ENCODE measurements around the gene GCA.

Gene GCA

GRCh38 chr2:162379719-162380580 is 36.0 kb downstream of the GCA start:
- H3K36me3 ChIP-seq (ENCODE audit: insufficient read depth, insufficient read length, low read length) = no peaks in the 10 kb centered on the region
- TF ChIP-seq YY1 (IDR thresholded peaks at IDR 0.05; ENCODE audit: insufficient read depth, insufficient read length) (no peak), ZNF274 (IDR thresholded peaks at IDR 0.05; ENCODE audit: low read depth, low read length) (no peak), SUZ12 (IDR thresholded peaks at IDR 0.05; ENCODE audit: extremely low read depth, insufficient read depth, insufficient read length) (no peak)
- H3K4me1 ChIP-seq (ENCODE audit: insufficient read depth, insufficient read length) = no peaks in the 10 kb centered on the region
- DNase-seq (ENCODE audit: low read depth, low spot score) = no peak
- no peak overlapping the region for H3K4me3 ChIP-seq (ENCODE audit: insufficient read length, low read depth)
- H3K9ac ChIP-seq (ENCODE audit: insufficient read length, low read depth) = no peak overlapping the region
- H3K9me3 ChIP-seq (ENCODE audit: insufficient read depth, low read length) = no peaks in the 10 kb centered on the region
- H3K27me3 ChIP-seq (ENCODE audit: insufficient read depth, insufficient read length) = no peaks in the 10 kb centered on the region

- Histone ChIP-seq H3K27me3 (ENCODE audit: insufficient read depth, insufficient read length) (no peaks in the 10 kb centered on the region), H3K9me3 (ENCODE audit: insufficient read depth, low read length) (no peaks in the 10 kb centered on the region), H3K36me3 (ENCODE audit: insufficient read depth, insufficient read length, low read length) (no peaks in the 10 kb centered on the region), H3K4me3 (ENCODE audit: insufficient read length, low read depth) (no peak overlapping the region), H3K9ac (ENCODE audit: insufficient read length, low read depth) (no peak overlapping the region), H3K4me1 (ENCODE audit: insufficient read depth, insufficient read length) (no peaks in the 10 kb centered on the region)
- no peak for TF ChIP-seq SUZ12 (IDR thresholded peaks at IDR 0.05; ENCODE audit: extremely low read depth, insufficient read depth, insufficient read length)
- TF ChIP-seq ZNF274 (IDR thresholded peaks at IDR 0.05; ENCODE audit: low read depth, low read length) = no peak
- TF ChIP-seq YY1 (IDR thresholded peaks at IDR 0.05; ENCODE audit: insufficient read depth, insufficient read length) = no peak
- DNase-seq (ENCODE audit: low read depth, low spot score) = no peak
Measured at GRCh38 chr2:162381851-162382250, 37.9 kb downstream of the GCA start.

GRCh38 chr2:162382278-162382677 is 38.3 kb downstream of the GCA start:
- Histone ChIP-seq H3K4me3 (ENCODE audit: insufficient read length, low read depth) (no peak overlapping the region), H3K36me3 (ENCODE audit: insufficient read depth, insufficient read length, low read length) (no peaks in the 10 kb centered on the region), H3K27me3 (ENCODE audit: insufficient read depth, insufficient read length) (no peaks in the 10 kb centered on the region), H3K9me3 (ENCODE audit: insufficient read depth, low read length) (no peaks in the 10 kb centered on the region), H3K4me1 (ENCODE audit: insufficient read depth, insufficient read length) (no peaks in the 10 kb centered on the region), H3K9ac (ENCODE audit: insufficient read length, low read depth) (no peak overlapping the region)
- TF ChIP-seq SUZ12 (IDR thresholded peaks at IDR 0.05; ENCODE audit: extremely low read depth, insufficient read depth, insufficient read length) (no peak), ZNF274 (IDR thresholded peaks at IDR 0.05; ENCODE audit: low read depth, low read length) (no peak), YY1 (IDR thresholded peaks at IDR 0.05; ENCODE audit: insufficient read depth, insufficient read length) (no peak)
- DNase-seq (ENCODE audit: low read depth, low spot score) = no peak

GRCh38 chr2:162385536-162385935 is 41.6 kb downstream of the GCA start:
- DNase-seq (ENCODE audit: low read depth, low spot score) = no peak
- no peaks in the 10 kb centered on the region for H3K9me3 ChIP-seq (ENCODE audit: insufficient read depth, low read length)
- TF ChIP-seq YY1 (IDR thresholded peaks at IDR 0.05; ENCODE audit: insufficient read depth, insufficient read length) (no peak), SUZ12 (IDR thresholded peaks at IDR 0.05; ENCODE audit: extremely low read depth, insufficient read depth, insufficient read length) (no peak)
- H3K4me3 ChIP-seq (ENCODE audit: insufficient read length, low read depth) = no peak overlapping the region
- no peak overlapping the region for H3K9ac ChIP-seq (ENCODE audit: insufficient read length, low read depth)
- H3K4me1 ChIP-seq (ENCODE audit: insufficient read depth, insufficient read length) = no peaks in the 10 kb centered on the region
- H3K36me3 ChIP-seq (ENCODE audit: insufficient read depth, insufficient read length, low read length) = no peaks in the 10 kb centered on the region
- no peaks in the 10 kb centered on the region for H3K27me3 ChIP-seq (ENCODE audit: insufficient read depth, insufficient read length)

- no peaks in the 10 kb centered on the region for H3K36me3 ChIP-seq (ENCODE audit: insufficient read depth, insufficient read length, low read length)
- DNase-seq (ENCODE audit: low read depth, low spot score) = no peak
- H3K4me3 ChIP-seq (ENCODE audit: insufficient read length, low read depth) = no peak overlapping the region
- H3K27me3 ChIP-seq (ENCODE audit: insufficient read depth, insufficient read length) = no peaks in the 10 kb centered on the region
- no peaks in the 10 kb centered on the region for H3K4me1 ChIP-seq (ENCODE audit: insufficient read depth, insufficient read length)
- no peak for TF ChIP-seq YY1 (IDR thresholded peaks at IDR 0.05; ENCODE audit: insufficient read depth, insufficient read length)
- no peak for TF ChIP-seq SUZ12 (IDR thresholded peaks at IDR 0.05; ENCODE audit: extremely low read depth, insufficient read depth, insufficient read length)
- no peaks in the 10 kb centered on the region for H3K9me3 ChIP-seq (ENCODE audit: insufficient read depth, low read length)
- no peak overlapping the region for H3K9ac ChIP-seq (ENCODE audit: insufficient read length, low read depth)
Measured at GRCh38 chr2:162390801-162391200, 46.9 kb downstream of the GCA start.

GRCh38 chr2:162400336-162400735 is 56.4 kb downstream of the GCA start:
- TF ChIP-seq ZNF274 (IDR thresholded peaks at IDR 0.05; ENCODE audit: low read depth, low read length) = no peak
- no peak for TF ChIP-seq YY1 (IDR thresholded peaks at IDR 0.05; ENCODE audit: insufficient read depth, insufficient read length)
- no peak for TF ChIP-seq SUZ12 (IDR thresholded peaks at IDR 0.05; ENCODE audit: extremely low read depth, insufficient read depth, insufficient read length)
- H3K9me3 ChIP-seq (ENCODE audit: insufficient read depth, low read length) = no peaks in the 10 kb centered on the region

GRCh38 chr2:162401871-162402270 is 57.9 kb downstream of the GCA start:
- TF ChIP-seq YY1 (IDR thresholded peaks at IDR 0.05; ENCODE audit: insufficient read depth, insufficient read length) (no peak), ZNF274 (IDR thresholded peaks at IDR 0.05; ENCODE audit: low read depth, low read length) (no peak), SUZ12 (IDR thresholded peaks at IDR 0.05; ENCODE audit: extremely low read depth, insufficient read depth, insufficient read length) (no peak)
- DNase-seq (ENCODE audit: low read depth, low spot score) = no peak
- Histone ChIP-seq H3K4me3 (ENCODE audit: insufficient read length, low read depth) (no peak overlapping the region), H3K4me1 (ENCODE audit: insufficient read depth, insufficient read length) (no peaks in the 10 kb centered on the region), H3K27me3 (ENCODE audit: insufficient read depth, insufficient read length) (no peaks in the 10 kb centered on the region), H3K9me3 (ENCODE audit: insufficient read depth, low read length) (no peaks in the 10 kb centered on the region), H3K36me3 (ENCODE audit: insufficient read depth, insufficient read length, low read length) (no peaks in the 10 kb centered on the region), H3K9ac (ENCODE audit: insufficient read length, low read depth) (no peak overlapping the region)

More at GRCh38 chr2:162400336-162400735, 56.4 kb downstream of the GCA start:
- H3K36me3 ChIP-seq (ENCODE audit: insufficient read depth, insufficient read length, low read length) = no peaks in the 10 kb centered on the region
- no peaks in the 10 kb centered on the region for H3K27me3 ChIP-seq (ENCODE audit: insufficient read depth, insufficient read length)
- H3K9ac ChIP-seq (ENCODE audit: insufficient read length, low read depth) = no peak overlapping the region
- no peak overlapping the region for H3K4me3 ChIP-seq (ENCODE audit: insufficient read length, low read depth)
- no peak for DNase-seq (ENCODE audit: low read depth, low spot score)
- no peaks in the 10 kb centered on the region for H3K4me1 ChIP-seq (ENCODE audit: insufficient read depth, insufficient read length)

Data from NT2/D1 (cell line).